ACC112 (cell line): ENCODE measurements around the gene BCL7C.
A peak's percentile ranks its signal among the peaks of the same experiment; 100 is the strongest.
"Not testable (repeated sequence)": the region's sequence is repeated elsewhere in the genome, so short reads cannot be mapped to it uniquely, and the experiment has no call there.

Source experiments
- H2AFZ ChIP-seq: fragments of 200-600 bp; sonication (generic); one replicate; pipeline ENCODE4 v1.6.0; 2017; ENCODE audit warnings: antibody characterized with exemption, low read length; ENCODE audit not compliant: unreplicated experiment
- H3K27ac ChIP-seq: fragments of 200-600 bp; sonication (generic); 2 replicates; pipeline ENCODE4 v1.5.1; 2014; ENCODE audit warnings: low read depth, mild to moderate bottlenecking, antibody characterized with exemption, low read length, moderate library complexity
- H3K27me3 ChIP-seq: fragments of 200-600 bp; sonication (generic); 2 replicates; pipeline ENCODE4 v1.6.1; 2014; ENCODE audit warnings: mild to moderate bottlenecking, antibody characterized with exemption, low read length, moderate library complexity, mixed read lengths; ENCODE audit not compliant: insufficient read depth
- H3K36me3 ChIP-seq: fragments of 200-600 bp; sonication (generic); 2 replicates; pipeline ENCODE4 v1.6.1; 2016; ENCODE audit warnings: mild to moderate bottlenecking, antibody characterized with exemption, low read length, moderate library complexity, mixed read lengths; ENCODE audit not compliant: insufficient read depth
- H3K4me1 ChIP-seq: fragments of 200-600 bp; sonication (generic); one replicate; pipeline ENCODE4 v1.6.1; 2016; ENCODE audit warnings: low read length, mixed read lengths; ENCODE audit not compliant: insufficient read depth, unreplicated experiment, control insufficient read depth
- H3K4me3 ChIP-seq: fragments of 200-600 bp; sonication (generic); 2 replicates; pipeline ENCODE4 v1.5.1; 2014; ENCODE audit warnings: mild to moderate bottlenecking, low read depth, low read length
- H3K79me2 ChIP-seq: fragments of 200-600 bp; sonication (generic); one replicate; pipeline ENCODE4 v1.6.0; 2016; ENCODE audit warnings: low read length; ENCODE audit not compliant: control insufficient read depth, unreplicated experiment, insufficient read depth

The BCL7C gene

GRCh38 chr16:30876867-30877266 lies 17.0 kb downstream of the BCL7C start:
- no peaks in the 10 kb centered on the region for H3K36me3 ChIP-seq
- peaks cover 12% of the 10 kb centered on the region for H3K4me1 ChIP-seq
- no peak overlapping the region for H2AFZ ChIP-seq
- H3K79me2 ChIP-seq = peaks cover 16% of the 10 kb centered on the region
- H3K27ac ChIP-seq = no peak overlapping the region
- no peaks in the 10 kb centered on the region for H3K27me3 ChIP-seq
- peak overlapping the region; percentile 89 for H3K4me3 ChIP-seq

- Histone ChIP-seq H3K27me3 (no peaks in the 10 kb centered on the region), H3K4me1 (peaks cover 12% of the 10 kb centered on the region), H3K36me3 (no peaks in the 10 kb centered on the region), H3K4me3 (peak overlapping the region; percentile 89), H3K27ac (peak overlapping the region; percentile 75), H2AFZ (peak overlapping the region; percentile 99), H3K79me2 (peaks cover 16% of the 10 kb centered on the region)
These were observed 17.7 kb downstream of the BCL7C start for GRCh38 chr16:30875871-30876801.

GRCh38 chr16:30874821-30875717 lies 18.8 kb downstream of the BCL7C start:
- peaks cover 16% of the 10 kb centered on the region for H3K79me2 ChIP-seq
- no peaks in the 10 kb centered on the region for H3K27me3 ChIP-seq
- H3K36me3 ChIP-seq = no peaks in the 10 kb centered on the region
- peak overlapping the region; percentile 89 for H3K4me3 ChIP-seq
- H3K27ac ChIP-seq = peak overlapping the region; percentile 75
- H3K4me1 ChIP-seq = peaks cover 12% of the 10 kb centered on the region
- H2AFZ ChIP-seq = peak overlapping the region; percentile 99

GRCh38 chr16:30874244-30874820 lies 19.5 kb downstream of the BCL7C start:
- Histone ChIP-seq H3K36me3 (no peaks in the 10 kb centered on the region), H2AFZ (peak overlapping the region; percentile 99), H3K79me2 (peaks cover 16% of the 10 kb centered on the region), H3K27me3 (no peaks in the 10 kb centered on the region), H3K4me1 (peaks cover 12% of the 10 kb centered on the region), H3K27ac (peak overlapping the region; percentile 75; the same call in 1 of the 2 replicates), H3K4me3 (peak overlapping the region; percentile 89)

GRCh38 chr16:30870904-30871303 lies 23.0 kb downstream of the BCL7C start:
- H2AFZ ChIP-seq = no peak overlapping the region
- H3K27ac ChIP-seq = no peak overlapping the region
- peaks cover 2% of the 10 kb centered on the region for H3K79me2 ChIP-seq
- H3K36me3 ChIP-seq = no peaks in the 10 kb centered on the region
- H3K4me3 ChIP-seq = no peak overlapping the region
- peaks cover under 1% of the 10 kb centered on the region for H3K4me1 ChIP-seq
- H3K27me3 ChIP-seq = no peaks in the 10 kb centered on the region

GRCh38 chr16:30867747-30868146 lies 26.1 kb downstream of the BCL7C start:
- Histone ChIP-seq H3K27me3 (no peaks in the 10 kb centered on the region), H2AFZ (no peak overlapping the region), H3K27ac (no peak overlapping the region), H3K36me3 (no peaks in the 10 kb centered on the region), H3K79me2 (no peaks in the 10 kb centered on the region), H3K4me1 (no peaks in the 10 kb centered on the region), H3K4me3 (no peak overlapping the region)

GRCh38 chr16:30866031-30866430 lies 27.8 kb downstream of the BCL7C start:
- no peak overlapping the region for H3K4me3 ChIP-seq
- no peaks in the 10 kb centered on the region for H3K4me1 ChIP-seq
- H3K36me3 ChIP-seq = no peaks in the 10 kb centered on the region
- no peak overlapping the region for H3K27ac ChIP-seq
- H3K79me2 ChIP-seq = no peaks in the 10 kb centered on the region
- H3K27me3 ChIP-seq = no peaks in the 10 kb centered on the region
- H2AFZ ChIP-seq = no peak overlapping the region

- not testable (repeated sequence) for H3K36me3 ChIP-seq, H3K4me1 ChIP-seq, H3K79me2 ChIP-seq, H3K27me3 ChIP-seq, H3K27ac ChIP-seq, H2AFZ ChIP-seq, H3K4me3 ChIP-seq
These were observed 30.7 kb downstream of the BCL7C start for GRCh38 chr16:30863178-30863577.

- not testable (repeated sequence) for H3K27me3 ChIP-seq, H2AFZ ChIP-seq, H3K4me3 ChIP-seq, H3K79me2 ChIP-seq, H3K27ac ChIP-seq, H3K36me3 ChIP-seq, H3K4me1 ChIP-seq
These were observed 33.1 kb downstream of the BCL7C start for GRCh38 chr16:30860729-30861128.

- H3K36me3 ChIP-seq = no peaks in the 10 kb centered on the region
- H3K27me3 ChIP-seq = no peaks in the 10 kb centered on the region
- no peak overlapping the region for H3K27ac ChIP-seq
- no peaks in the 10 kb centered on the region for H3K79me2 ChIP-seq
- no peak overlapping the region for H2AFZ ChIP-seq
- H3K4me3 ChIP-seq = no peak overlapping the region
- H3K4me1 ChIP-seq = no peaks in the 10 kb centered on the region
These were observed 35.0 kb downstream of the BCL7C start for GRCh38 chr16:30858829-30859423.
